Peyer's patch (tissue), 4 donors: ENCODE results near the gene RFFL.

ENCODE experiments used
- CTCF ChIP-seq, 6 experiments: fragments of 450-650 bp in 4 of 6; fragments of 200-600 bp in 2 of 6; sonication (generic) in 1 of 6; IDR thresholded peaks; one replicate each; pipeline ENCODE4 v1.5.1; 2017 to 2019; ENCODE audit warnings: antibody characterized with exemption in 6 of 6, mild to moderate bottlenecking in 3 of 6, moderate library complexity in 1 of 6
- POLR2A ChIP-seq, 2 donors: fragments of 450-650 bp; IDR thresholded peaks; one replicate each; pipeline ENCODE4 v1.5.1; 2017; ENCODE audit warnings: antibody characterized with exemption in 2 of 2, mild to moderate bottlenecking in 2 of 2, moderate library complexity in 2 of 2

DNA sequence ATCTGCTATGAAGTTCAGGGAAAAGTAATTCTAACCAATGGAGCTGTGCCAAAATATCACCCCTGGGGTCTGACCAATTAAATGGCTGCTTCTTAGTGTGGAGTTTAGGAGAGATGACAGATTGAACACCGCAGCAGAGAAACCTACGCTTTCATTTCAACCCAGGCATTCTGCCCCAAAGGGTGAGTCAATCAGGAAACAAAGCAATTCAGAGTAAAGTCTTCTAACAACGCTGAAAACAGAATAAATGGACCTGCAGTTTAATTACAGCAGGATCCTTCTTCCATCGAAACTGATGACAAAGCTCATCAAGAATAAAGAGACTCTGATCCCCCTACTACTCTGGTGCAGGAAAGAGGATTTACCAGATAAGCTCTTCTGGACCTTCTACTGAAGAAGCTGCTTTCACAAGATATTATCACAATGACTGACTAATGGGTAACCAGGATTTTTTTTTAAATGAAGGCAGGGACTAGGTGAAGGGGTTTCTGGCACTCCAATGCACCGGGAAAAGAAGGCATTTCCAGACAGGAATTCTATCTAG, 16.7 kb downstream of the RFFL start:
- TF ChIP-seq CTCF (IDR thresholded peaks at IDR 0.05) (no peak), POLR2A (IDR thresholded peaks at IDR 0.05) (no peak)
